H9 (cell line): ENCODE data around the gene PKIB. TPM values are rescaled to one million over a fixed set of nuclear protein-coding genes. Genes with fewer than 3 reads are reported as not detected.

Experiments used
- DNase-seq: peaks from one replicate; pipeline ENCODE4 v3.0.0-alpha.2; 2017
- H2AFZ ChIP-seq: one replicate; pipeline ENCODE4 v1.6.1; 2013; ENCODE audit warnings: mild to moderate bottlenecking, low read length, control low read depth, moderate library complexity
- H2AK5ac ChIP-seq: 2 replicates; pipeline ENCODE4 v1.6.1; 2013; ENCODE audit warnings: low read length, control low read depth, mixed read lengths; ENCODE audit not compliant: insufficient read length
- H2BK120ac ChIP-seq: one replicate; pipeline ENCODE4 v1.6.1; 2013; ENCODE audit warnings: low read depth, mild to moderate bottlenecking, low read length, control low read depth, inconsistent platforms; ENCODE audit not compliant: poor library complexity, severe bottlenecking
- H2BK12ac ChIP-seq: 2 replicates; pipeline ENCODE4 v1.6.1; 2013; ENCODE audit warnings: low read length, control low read depth, mixed read lengths, low read depth; ENCODE audit not compliant: insufficient read length
- H2BK15ac ChIP-seq: 2 replicates; pipeline ENCODE4 v1.6.1; 2013; ENCODE audit warnings: low read depth, low read length, control low read depth
- H2BK20ac ChIP-seq: one replicate; pipeline ENCODE4 v1.6.1; 2013; ENCODE audit warnings: low read depth, mild to moderate bottlenecking, low read length, control low read depth, inconsistent platforms; ENCODE audit not compliant: poor library complexity, severe bottlenecking
- H2BK5ac ChIP-seq: 2 replicates; pipeline ENCODE4 v1.6.1; 2013; ENCODE audit warnings: low read length, control low read depth, mixed read lengths; ENCODE audit not compliant: insufficient read length
- H3K14ac ChIP-seq: 2 replicates; pipeline ENCODE4 v1.6.1; 2013; ENCODE audit warnings: low read length, control low read depth; ENCODE audit not compliant: insufficient read depth
- H3K18ac ChIP-seq: 2 replicates; pipeline ENCODE4 v1.6.1; 2013; ENCODE audit warnings: low read depth, mild to moderate bottlenecking, mixed read lengths, low read length, control low read depth; ENCODE audit not compliant: insufficient read length
- H3K23ac ChIP-seq: 2 replicates; pipeline ENCODE4 v1.6.1; 2013; ENCODE audit warnings: low read length, control low read depth, mixed read lengths, low read depth; ENCODE audit not compliant: insufficient read length
- H3K23me2 ChIP-seq: 2 replicates; pipeline ENCODE4 v1.6.1; 2013; ENCODE audit warnings: low read depth, mild to moderate bottlenecking, mixed read lengths, low read length, control low read depth; ENCODE audit not compliant: insufficient read length, poor library complexity, severe bottlenecking
- H3K27ac ChIP-seq: 2 replicates; pipeline ENCODE4 v1.5.1; 2013; ENCODE audit warnings: low read length, control low read depth, mixed read lengths, low read depth; ENCODE audit not compliant: insufficient read length
- H3K27me3 ChIP-seq: 2 replicates; pipeline ENCODE4 v1.6.1; 2013; ENCODE audit warnings: low read length, control low read depth, inconsistent platforms; ENCODE audit not compliant: insufficient read depth
- H3K4ac ChIP-seq: 2 replicates; pipeline ENCODE4 v1.6.1; 2013; ENCODE audit warnings: low read depth, mild to moderate bottlenecking, control low read depth, inconsistent platforms, low read length, moderate library complexity
- H3K4me1 ChIP-seq: 2 replicates; pipeline ENCODE4 v1.6.1; 2013; ENCODE audit warnings: low read length, control low read depth, inconsistent platforms; ENCODE audit not compliant: insufficient read depth
- H3K4me2 ChIP-seq: 2 replicates; pipeline ENCODE4 v1.6.1; 2013; ENCODE audit warnings: low read length, control low read depth, mixed read lengths; ENCODE audit not compliant: insufficient read length, insufficient read depth
- H3K56ac ChIP-seq: 2 replicates; pipeline ENCODE4 v1.6.1; 2013; ENCODE audit warnings: low read depth, mild to moderate bottlenecking, mixed read lengths, low read length, control low read depth; ENCODE audit not compliant: insufficient read length
- H3K79me1 ChIP-seq: 2 replicates; pipeline ENCODE4 v1.6.1; 2013; ENCODE audit warnings: low read depth, mild to moderate bottlenecking, moderate library complexity, low read length, control low read depth, inconsistent platforms; ENCODE audit not compliant: insufficient read depth, poor library complexity, severe bottlenecking
- H3K79me2 ChIP-seq: 2 replicates; pipeline ENCODE4 v1.6.1; 2013; ENCODE audit warnings: low read length, control low read depth, inconsistent platforms; ENCODE audit not compliant: insufficient read depth
- H3K9ac ChIP-seq: 2 replicates; pipeline ENCODE4 v1.6.1; 2013; ENCODE audit warnings: low read length, control low read depth, mixed read lengths; ENCODE audit not compliant: insufficient read length; ENCODE audit errors: extremely low read depth
- H3K9me3 ChIP-seq: one replicate; pipeline ENCODE4 v1.6.1; 2013; ENCODE audit warnings: low read depth, low read length, inconsistent platforms; ENCODE audit not compliant: control insufficient read depth
- H3T11ph ChIP-seq: one replicate; pipeline ENCODE4 v1.6.1; 2013; ENCODE audit warnings: mild to moderate bottlenecking, low read length, control low read depth, inconsistent platforms
- H4K20me1 ChIP-seq: one replicate; pipeline ENCODE4 v1.6.1; 2013; ENCODE audit not compliant: control insufficient read depth, insufficient read length, insufficient read depth
- H4K5ac ChIP-seq: 2 replicates; pipeline ENCODE4 v1.6.1; 2013; ENCODE audit warnings: low read depth, mild to moderate bottlenecking, mixed read lengths, low read length, control low read depth; ENCODE audit not compliant: insufficient read length
- H4K8ac ChIP-seq: replicated peaks from 2 replicates; pipeline ENCODE4 v1.6.1; 2013; ENCODE audit warnings: low read length, control low read depth, mixed read lengths, low read depth; ENCODE audit not compliant: insufficient read length
- H4K91ac ChIP-seq: 2 replicates; pipeline ENCODE4 v1.6.1; 2013; ENCODE audit warnings: low read depth, mild to moderate bottlenecking, moderate library complexity, mixed read lengths, low read length, control low read depth; ENCODE audit not compliant: insufficient read length
- H3K27ac Mint-ChIP-seq, 3 experiments: 2 replicates in 2 of 3; 3 replicates in 1 of 3; pipeline ENCODE4 v1.8.0; 2020 to 2021; ENCODE audit warnings: mixed read lengths in 3 of 3, mild to moderate bottlenecking in 1 of 3, moderate library complexity in 1 of 3
- H3K27me3 Mint-ChIP-seq: 2 replicates; pipeline ENCODE4 v1.8.0; 2021; ENCODE audit warnings: low read depth, mild to moderate bottlenecking, moderate library complexity, mixed read lengths
- H3K36me3 Mint-ChIP-seq, 3 experiments: 2 replicates in 2 of 3; 3 replicates in 1 of 3; pipeline ENCODE4 v1.8.0; 2020 to 2021; ENCODE audit warnings: low read depth in 3 of 3, mixed read lengths in 3 of 3; ENCODE audit not compliant: insufficient read depth in 1 of 3
- H3K4me1 Mint-ChIP-seq, 2 experiments: 2 replicates each; pipeline ENCODE4 v1.8.0; 2020; ENCODE audit warnings: mixed read lengths in 2 of 2
- H3K4me3 Mint-ChIP-seq, 2 experiments: 2 replicates in 1 of 2; 3 replicates in 1 of 2; pipeline ENCODE4 v1.8.0; 2020 to 2021; ENCODE audit warnings: mild to moderate bottlenecking in 2 of 2, mixed read lengths in 2 of 2, moderate library complexity in 1 of 2
- H3K9me3 Mint-ChIP-seq, 2 experiments: 2 replicates in 1 of 2; 3 replicates in 1 of 2; pipeline ENCODE4 v1.8.0; 2020; ENCODE audit warnings: mild to moderate bottlenecking in 2 of 2, mixed read lengths in 2 of 2, moderate library complexity in 1 of 2
- WGBS: extraction: QIAGEN DNeasy Blood & Tissue Kit; methylation state at CpG from one replicate; pipeline ENCODE4 v1.1.7; 2013; ENCODE audit warnings: missing lambda C conversion rate, low lambda C conversion rate, mixed read lengths; ENCODE audit not compliant: insufficient read length; ENCODE audit errors: extremely low coverage; 5-methylcytosine and 5-hydroxymethylcytosine counted together
- total RNA-seq: library from RNA; stranded (reverse); gene quantifications from 2 replicates; pipeline ENCODE4 v1.2.1, GENCODE V29; 2021
- TF ChIP-seq, protein P1 (sequence below): fragments of 200-600 bp; sonication (generic); conservative IDR thresholded peaks from 3 replicates; pipeline ENCODE4 v1.8.0; 2021; ENCODE audit warnings: antibody characterized with exemption, mild to moderate bottlenecking

The PKIB gene
- total RNA-seq, 1 experiment from 2014 or later: 46.5 TPM

DNA sequence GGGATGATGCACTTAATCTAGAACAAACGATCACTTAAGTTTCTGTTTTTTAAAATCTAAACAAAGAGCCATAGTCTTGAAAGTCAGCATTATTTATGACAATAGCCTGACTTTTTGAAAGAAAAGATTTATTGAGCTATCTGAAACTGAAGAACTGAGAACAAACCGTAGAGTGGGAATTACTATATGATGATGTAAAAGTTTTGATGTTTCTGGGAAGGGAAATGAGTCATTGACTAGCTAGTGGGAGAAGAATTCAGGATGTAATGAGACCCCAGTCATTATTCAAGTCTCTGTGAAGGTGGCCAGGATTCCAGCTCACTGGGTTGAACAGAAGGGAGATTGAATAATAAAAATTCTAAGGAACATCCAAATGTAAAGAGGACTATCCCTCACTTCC, 85.9 kb downstream of the PKIB start:
- no peak overlapping the region for H2AK5ac ChIP-seq
- H4K8ac ChIP-seq: no peak overlapping the region
- no peak overlapping the region for H3K56ac ChIP-seq
- no peak overlapping the region for H2BK20ac ChIP-seq
- no peaks in the 10 kb centered on the region for H3K23me2 ChIP-seq
- H3K79me2 ChIP-seq: 0 out of 2 replicates have a peak, but pooled peaks cover 2% of the 10 kb centered on the region
- H3K4ac ChIP-seq: no peak overlapping the region
- no peaks in the 10 kb centered on the region for H4K20me1 ChIP-seq
- H3K14ac ChIP-seq: no peak overlapping the region
- TF ChIP-seq, protein P1, sequence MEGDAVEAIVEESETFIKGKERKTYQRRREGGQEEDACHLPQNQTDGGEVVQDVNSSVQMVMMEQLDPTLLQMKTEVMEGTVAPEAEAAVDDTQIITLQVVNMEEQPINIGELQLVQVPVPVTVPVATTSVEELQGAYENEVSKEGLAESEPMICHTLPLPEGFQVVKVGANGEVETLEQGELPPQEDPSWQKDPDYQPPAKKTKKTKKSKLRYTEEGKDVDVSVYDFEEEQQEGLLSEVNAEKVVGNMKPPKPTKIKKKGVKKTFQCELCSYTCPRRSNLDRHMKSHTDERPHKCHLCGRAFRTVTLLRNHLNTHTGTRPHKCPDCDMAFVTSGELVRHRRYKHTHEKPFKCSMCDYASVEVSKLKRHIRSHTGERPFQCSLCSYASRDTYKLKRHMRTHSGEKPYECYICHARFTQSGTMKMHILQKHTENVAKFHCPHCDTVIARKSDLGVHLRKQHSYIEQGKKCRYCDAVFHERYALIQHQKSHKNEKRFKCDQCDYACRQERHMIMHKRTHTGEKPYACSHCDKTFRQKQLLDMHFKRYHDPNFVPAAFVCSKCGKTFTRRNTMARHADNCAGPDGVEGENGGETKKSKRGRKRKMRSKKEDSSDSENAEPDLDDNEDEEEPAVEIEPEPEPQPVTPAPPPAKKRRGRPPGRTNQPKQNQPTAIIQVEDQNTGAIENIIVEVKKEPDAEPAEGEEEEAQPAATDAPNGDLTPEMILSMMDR: no peak
- Mint-ChIP-seq H3K36me3 (peaks cover 0 to 2% (median 0%) of the 10 kb centered on the region in 3 experiments; a peak in 3 of 7 replicates), H3K9me3 (no peaks in the 10 kb centered on the region), H3K27me3 (no peaks in the 10 kb centered on the region), H3K4me3 (no peak overlapping the region), H3K27ac (0 out of 7 replicates have a peak overlapping the region, but pooled peaks of 1 of the 3 experiments have one; percentile 8), H3K4me1 (peaks cover 6 to 42% of the 10 kb centered on the region in 2 experiments)
- DNase-seq: no peak
- H3K18ac ChIP-seq: no peak overlapping the region
- WGBS: no CpG with 5 or more reads among the region's 2 CpGs
- no peaks in the 10 kb centered on the region for H3K9me3 ChIP-seq
- H3K27me3 ChIP-seq: no peaks in the 10 kb centered on the region
- no peak overlapping the region for H3T11ph ChIP-seq
- H3K79me1 ChIP-seq: no peaks in the 10 kb centered on the region
- no peak overlapping the region for H3K9ac ChIP-seq
- H2BK12ac ChIP-seq: no peak overlapping the region
- H2BK5ac ChIP-seq: no peak overlapping the region
- H2BK120ac ChIP-seq: no peak overlapping the region
- no peaks in the 10 kb centered on the region; the same call in 1 of the 2 replicates for H3K4me1 ChIP-seq
- H4K91ac ChIP-seq: no peak overlapping the region
- no peak overlapping the region for H3K4me2 ChIP-seq
- no peak overlapping the region for H4K5ac ChIP-seq
- no peak overlapping the region for H2BK15ac ChIP-seq
- H3K23ac ChIP-seq: no peak overlapping the region
- no peak overlapping the region for H2AFZ ChIP-seq
- H3K27ac ChIP-seq: no peak overlapping the region
